Activated gamma-delta T cell (primary cell): ENCODE results near the gene ADAMTS6.

ENCODE experiments used
- DNase-seq: peaks from one replicate; lab custom pipeline; 2025; lab: John Stamatoyannopoulos, UW

ADAMTS6 gene

DNA sequence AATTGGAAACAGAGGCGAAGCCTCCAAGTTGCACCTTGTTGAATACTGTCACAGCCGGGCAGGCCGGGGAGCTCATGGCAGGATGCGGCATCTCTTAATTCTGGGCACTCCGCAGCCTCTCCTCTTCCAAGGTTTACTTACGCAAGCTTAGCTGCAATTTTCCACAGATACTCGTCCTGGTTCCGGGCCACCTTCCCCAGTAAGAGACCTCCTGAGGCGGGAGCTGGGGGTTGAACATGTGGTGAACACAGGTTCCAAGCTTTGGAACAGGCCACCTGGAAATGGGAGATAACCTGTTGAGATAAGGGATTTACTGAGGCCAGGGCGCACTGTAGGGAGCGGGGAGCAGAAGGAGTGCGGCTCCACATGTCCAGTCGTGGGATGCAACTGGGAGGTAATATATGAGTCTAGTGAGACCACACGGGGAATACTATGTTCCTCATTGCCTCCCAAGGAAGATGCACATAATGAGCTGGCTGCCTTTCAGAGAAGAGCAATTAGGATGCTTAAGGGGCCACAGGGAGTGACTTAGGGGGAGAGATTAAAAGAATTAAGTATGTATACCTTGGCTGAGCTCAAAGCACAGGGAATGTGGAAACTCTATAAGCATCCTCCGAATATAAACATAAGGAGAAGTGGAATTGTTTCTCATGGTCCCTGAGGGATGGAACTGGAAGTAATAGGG is 377.8 kb downstream of the ADAMTS6 start:
- DNase-seq: no peak

DNA sequence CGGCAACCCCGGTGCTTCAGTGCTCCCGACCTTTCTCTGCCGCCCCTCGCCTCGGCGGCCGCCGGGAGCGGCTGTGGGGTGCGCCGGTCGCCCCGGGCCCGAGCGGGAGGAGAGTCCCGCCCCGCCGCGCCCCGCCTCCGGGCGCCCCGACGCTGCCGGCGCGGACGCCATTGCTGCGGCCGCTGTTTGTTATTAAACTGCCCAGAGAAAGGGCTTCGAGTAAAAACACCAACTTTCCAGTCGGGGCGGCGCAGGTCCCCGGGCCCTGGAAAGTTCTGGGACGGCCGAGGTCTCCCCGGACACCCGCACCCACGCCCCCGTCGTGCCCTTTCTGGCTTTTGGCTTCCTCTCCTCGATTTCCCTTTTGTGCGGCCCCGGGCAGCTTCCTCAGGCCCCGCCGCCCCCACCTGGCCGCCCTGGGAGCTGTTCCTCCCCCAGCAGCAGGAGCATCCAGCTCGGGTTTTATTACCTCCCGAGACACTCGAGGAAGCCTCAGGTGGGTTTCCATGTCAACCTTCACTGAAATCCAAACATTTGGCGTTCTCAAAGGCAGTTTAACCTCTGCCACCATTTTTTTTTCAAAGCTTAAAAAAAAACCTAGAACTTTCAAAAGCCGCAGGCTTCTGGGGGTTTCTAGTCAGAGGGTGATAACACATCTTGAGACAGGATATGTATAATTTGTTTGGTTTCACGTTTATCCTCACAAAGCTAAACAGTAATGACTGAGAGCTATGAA is 378.6 kb downstream of the ADAMTS6 start:
- peak; percentile 38 for DNase-seq

DNA sequence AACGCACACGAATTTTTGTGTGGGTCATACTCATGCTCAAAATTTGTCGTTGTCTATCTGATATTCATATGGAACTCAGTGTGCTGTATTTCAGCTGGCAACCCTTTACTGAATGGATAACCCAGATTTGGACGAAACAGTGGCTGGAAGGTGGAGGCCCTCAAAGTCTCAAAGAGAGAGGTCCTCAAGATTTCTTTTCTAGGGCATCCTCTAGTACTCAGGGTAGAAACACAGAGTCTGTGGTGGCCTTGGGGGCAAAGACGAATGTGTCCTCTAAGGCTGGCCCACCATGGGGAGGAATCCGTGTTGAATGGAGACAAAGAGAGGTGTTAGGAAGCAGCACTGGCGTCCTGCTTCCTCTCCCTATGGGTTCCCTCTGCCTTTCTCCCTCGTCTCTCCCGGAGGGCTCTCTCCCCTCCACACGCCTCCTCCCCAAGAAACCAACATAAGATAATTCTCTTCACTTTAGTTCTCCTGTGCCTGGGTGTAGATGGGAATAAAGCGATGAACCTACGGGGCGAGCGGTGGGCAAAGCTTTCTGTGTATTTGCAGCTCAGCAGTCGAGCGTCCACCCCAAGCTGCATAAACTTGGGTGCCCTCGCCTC is 379.2 kb downstream of the ADAMTS6 start:
- no peak for DNase-seq

DNA sequence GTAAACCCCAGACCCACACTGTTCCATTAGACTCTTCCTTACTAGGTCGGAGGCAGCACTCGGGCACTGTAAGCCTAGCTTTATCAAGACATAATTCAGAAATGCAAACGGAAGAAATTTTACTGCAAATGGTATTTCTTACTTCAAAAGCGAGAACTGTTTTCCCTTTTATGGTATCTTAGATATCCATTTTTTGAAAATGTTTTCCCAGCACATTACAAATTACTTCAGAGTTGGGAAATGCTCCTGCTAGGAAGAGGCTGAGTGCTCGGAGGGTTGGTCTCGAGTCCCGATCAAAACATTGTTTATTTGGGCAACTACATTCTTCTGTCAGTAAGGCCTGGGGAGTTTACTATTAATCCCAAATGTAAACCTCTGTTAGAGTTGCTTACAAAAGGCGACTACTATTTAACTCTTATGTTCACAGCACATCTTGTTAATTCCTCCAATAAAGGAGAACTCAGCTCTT is 380.1 kb downstream of the ADAMTS6 start:
- no peak for DNase-seq

DNA sequence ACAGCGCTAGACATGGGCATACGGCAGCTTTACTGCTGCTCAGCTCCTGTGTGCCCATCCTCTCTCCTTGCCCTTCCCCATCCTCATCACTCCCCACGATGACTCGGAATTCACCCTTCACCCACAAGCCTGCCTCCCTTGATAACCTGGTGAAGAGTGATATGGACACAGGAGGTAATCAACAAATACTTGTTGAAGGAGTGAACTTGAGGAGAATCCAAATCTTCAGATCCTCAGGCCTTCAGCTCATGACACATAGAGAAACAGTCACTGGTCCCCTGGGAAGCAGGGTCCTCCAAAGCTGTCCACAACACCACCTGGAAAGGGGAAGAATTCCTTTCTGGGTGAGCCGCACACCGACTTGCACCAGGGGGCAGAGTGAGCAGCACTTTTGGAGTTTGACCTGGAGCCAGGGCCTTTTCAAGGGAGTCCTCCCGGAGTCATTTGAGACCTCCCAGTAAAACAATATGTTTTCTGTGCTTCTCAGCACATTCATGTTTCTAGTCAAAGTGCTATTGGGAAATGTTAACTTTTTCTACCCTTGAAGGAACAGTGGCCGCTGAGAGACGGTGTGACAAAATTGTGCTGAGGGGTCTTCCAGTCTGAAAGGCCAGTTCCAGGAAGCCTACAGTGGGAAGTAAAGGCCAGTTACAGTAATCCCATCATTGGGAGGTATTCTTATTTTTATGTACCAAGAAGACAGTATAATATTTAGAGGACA is 380.6 kb downstream of the ADAMTS6 start:
- no peak for DNase-seq
